SK-MEL-5 (cell line): Measurements from ENCODE around the gene GNAQ. TPM values are rescaled to one million over a fixed set of nuclear protein-coding genes. Genes with fewer than 3 reads are reported as not detected.

ENCODE experiments used
- DNase-seq: peaks from one replicate; pipeline ENCODE4 v3.0.0-alpha.2; 2016; ENCODE audit warnings: low read depth, low spot score
- in situ Hi-C: cut with HindIII; loops from 2 replicates; pipeline ENCODE4 v1.10.0; 2016; ENCODE audit warnings: low sequenced_read_pairs, high pct_unique_total_duplicates, low pct_unique_long_range_greater_than_20kb
- total RNA-seq: library from RNA; depleted of rRNA; stranded (reverse); fragments of >200 nt; shearing (Covaris generic); gene quantifications from 2 replicates; pipeline ENCODE4 v1.2.3, GENCODE V29; 2014

GNAQ gene
- total RNA-seq, 1 experiment from 2014 or later: 27.1 TPM

DNA sequence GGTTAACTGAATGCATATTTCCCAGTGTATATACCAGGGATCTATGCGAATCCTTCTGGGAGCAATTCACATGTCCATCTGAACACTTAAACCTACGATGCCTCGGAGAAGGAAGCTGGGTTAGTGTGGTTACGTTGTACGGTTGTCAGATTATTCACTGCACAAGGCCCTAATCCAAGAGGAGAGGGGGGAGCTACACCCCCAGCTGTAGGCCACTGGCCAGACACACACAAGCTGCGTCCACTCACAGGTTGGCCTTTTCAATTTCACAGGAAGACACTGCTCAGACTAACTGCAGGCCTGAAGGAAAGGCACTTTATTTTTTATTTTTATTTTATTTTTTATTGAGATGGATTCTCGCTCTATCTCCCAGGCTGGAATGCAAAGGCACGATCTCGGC is 199.0 kb downstream of the GNAQ start:
- in situ Hi-C loops: no loop called here

GRCh38 chr9:77831781-77832180 is 199.8 kb downstream of the GNAQ start:
- in situ Hi-C loops: no loop called here
- DNase-seq: no peak

More for the DNA sequence above, 199.0 kb downstream of the GNAQ start:
- DNase-seq: no peak

DNA sequence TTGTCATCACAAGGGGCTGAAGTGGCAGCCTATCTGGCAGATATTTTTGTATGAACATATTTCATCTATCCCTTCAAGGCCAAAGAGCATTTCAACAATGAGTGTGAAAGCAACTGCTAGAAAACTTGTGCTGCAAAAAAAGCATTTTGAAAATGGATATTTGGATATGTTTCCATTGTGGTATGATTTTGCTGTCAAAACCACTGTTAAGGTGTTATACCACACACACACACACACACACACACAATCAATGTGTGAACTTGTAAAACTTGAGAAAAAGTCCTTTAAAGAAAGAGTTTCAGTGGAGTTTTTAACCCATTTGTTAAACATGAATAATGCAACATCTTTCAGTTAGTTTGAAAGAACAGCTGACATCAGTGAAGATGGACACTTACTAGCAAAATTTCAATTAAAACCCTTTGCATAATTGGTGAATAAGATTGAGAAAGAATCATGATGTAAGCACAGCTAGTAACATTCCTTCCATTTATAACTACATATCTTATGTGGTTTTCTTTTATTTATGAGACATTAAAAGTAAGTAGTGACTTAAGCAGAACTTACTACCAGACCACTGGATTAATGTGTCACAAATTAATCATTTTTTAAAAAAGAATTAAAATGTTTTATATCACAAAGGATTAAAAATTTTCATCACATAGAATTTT is 200.9 kb downstream of the GNAQ start:
- DNase-seq: no peak
- in situ Hi-C loops: no loop called here

DNA sequence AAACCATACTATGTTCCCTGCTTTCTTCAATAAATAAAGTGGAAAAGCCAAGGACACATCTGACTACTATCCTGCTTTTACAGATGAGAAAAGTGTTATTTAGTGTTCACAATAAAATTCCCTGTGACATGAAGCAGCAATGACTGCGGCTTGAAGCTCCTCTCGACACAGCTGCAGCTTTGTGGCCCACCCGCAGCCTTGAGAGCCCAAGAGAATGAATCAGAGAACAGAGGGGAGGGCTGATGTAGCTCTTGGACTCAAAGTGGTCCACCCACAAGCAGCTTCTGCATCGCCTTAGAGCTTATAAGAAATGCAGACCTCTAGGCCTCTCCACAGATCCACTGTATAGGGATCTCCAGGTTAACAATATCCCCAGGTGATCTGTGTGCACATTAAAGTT is 202.2 kb downstream of the GNAQ start:
- in situ Hi-C loops: no loop called here
- DNase-seq: no peak

DNA sequence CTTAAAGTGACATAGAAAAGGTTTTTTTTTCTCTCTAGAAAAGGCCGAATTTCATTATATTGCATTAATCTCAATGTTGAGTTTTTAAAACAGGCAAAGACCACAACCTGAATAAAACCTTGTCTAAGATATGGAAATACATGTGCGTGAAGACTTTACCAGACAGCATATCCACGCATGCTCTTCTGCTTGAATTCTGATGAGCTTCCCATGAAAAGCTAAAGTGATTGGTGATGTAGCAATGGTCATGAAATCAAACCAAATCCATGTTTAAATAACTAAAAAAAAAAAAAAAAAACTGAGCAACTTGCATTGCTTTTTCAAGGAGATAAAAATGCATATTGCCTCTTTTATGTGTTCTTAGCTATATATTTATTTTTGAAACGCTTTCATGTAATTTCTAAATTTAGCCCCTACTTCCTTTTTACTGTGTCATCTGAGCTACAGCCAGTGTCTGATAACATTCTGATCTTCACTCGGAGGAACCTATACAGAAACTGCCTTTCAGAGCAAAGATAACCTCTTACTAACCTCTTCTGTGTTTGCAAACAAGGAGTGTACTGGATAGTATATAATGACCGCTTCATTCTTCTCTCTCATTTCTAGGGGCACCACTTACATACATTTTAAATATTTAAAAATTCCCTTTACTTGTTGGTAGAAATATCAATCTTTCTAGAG is 204.4 kb downstream of the GNAQ start:
- in situ Hi-C loops: no loop called here
- peak; percentile 44 for DNase-seq

GRCh38 chr9:77826621-77827020 is 205.0 kb downstream of the GNAQ start:
- in situ Hi-C loops: no loop called here
- peak; percentile 70 for DNase-seq

DNA sequence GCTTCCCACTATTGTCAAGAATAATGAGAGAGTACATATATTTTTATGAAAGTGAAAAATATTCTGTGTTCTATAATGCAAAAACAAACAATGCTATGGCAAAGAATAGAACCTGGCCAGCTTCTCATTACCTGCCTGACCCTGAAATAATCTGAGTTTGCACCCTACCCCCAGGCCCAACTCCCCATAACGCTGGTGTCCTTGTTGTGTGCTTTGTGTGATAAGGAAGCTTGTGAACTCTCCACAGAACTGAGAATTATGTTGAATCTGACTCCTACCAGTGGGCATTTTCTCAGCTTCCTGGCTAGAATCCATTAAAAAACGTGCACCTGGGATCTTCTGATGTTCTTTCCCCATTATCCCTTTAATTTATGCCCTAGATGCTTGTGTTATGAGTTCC is 205.5 kb downstream of the GNAQ start:
- in situ Hi-C loops: no loop called here
- no peak for DNase-seq

GRCh38 chr9:77825361-77825760 is 206.2 kb downstream of the GNAQ start:
- no peak for DNase-seq
- in situ Hi-C loops: no loop called here

- DNase-seq: peak; percentile 10
- in situ Hi-C loops: no loop called here
These were observed 211.2 kb downstream of the GNAQ start for GRCh38 chr9:77820293-77820954.

GRCh38 chr9:77819657-77820056 is 212.0 kb downstream of the GNAQ start:
- in situ Hi-C loops: no loop called here
- peak; percentile 11 for DNase-seq

DNA sequence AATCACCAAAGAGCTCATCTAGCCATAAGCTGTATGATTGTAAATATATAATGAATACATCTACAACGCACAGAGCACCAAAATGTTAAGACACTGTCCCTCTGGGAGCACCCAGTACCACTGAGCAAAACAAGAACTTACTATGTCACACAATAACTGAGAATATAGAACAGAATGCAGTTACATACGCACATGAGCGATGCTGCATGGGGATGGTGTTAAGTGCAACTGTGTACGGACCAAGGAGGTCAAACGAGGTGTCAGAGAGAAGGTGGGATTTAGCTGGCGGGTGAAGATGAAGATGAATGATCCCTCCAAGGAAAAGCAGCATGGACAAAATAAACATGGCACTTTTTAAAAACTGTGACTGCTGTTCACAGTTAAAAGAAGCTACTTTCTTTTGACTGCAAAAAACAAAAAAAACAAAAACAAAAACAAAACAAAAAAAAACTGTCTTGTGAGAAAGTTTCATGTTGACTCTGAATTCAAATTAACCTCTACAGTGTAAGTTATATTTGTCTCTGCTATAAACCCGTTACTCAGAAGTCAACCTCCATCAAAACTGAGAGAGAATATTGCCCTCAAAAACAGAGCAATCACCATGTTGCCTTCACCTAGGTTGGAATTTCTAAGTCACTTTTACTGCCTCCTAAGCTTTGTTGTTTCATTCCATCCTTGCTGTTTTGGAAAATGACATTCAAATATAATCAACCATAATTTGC is 213.9 kb downstream of the GNAQ start:
- in situ Hi-C loops: no loop called here
- DNase-seq: no peak

DNA sequence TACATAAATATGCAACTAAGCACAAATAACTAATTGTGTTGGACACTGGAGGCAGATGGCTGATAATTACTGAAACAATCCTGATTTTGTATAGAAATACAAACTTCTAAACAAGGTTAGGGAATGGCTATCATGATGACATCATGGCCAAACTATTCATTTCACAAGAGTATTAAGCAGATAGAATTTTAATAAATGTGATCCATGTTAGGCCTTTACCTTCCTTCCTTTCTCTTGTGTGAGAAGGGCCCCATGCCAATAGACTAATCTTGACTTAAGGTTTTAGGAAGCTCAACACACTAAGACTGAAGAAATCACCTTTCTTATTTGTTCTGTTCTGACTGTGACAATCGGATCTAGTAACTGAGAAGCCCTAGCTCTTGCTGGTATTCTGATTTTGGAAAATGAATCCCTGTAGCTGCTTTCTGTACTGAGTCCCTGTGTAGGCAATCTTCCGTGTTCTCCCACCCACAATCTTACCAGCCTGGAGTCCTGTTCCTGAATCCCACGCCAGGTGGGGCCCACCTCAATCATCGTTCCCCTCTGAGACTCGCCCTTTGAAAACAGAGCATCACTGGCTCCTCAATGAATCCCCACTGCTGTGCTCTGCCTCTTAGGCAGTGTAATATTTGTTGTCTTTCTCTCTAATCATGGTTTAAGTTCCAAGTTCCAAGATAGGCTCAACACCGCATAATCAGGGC is 214.8 kb downstream of the GNAQ start:
- in situ Hi-C loops: no loop called here

GRCh38 chr9:77815260-77815659 is 216.4 kb downstream of the GNAQ start:
- DNase-seq: no peak
- in situ Hi-C loops: no loop called here

More for the DNA sequence above, 214.8 kb downstream of the GNAQ start:
- no peak for DNase-seq

- in situ Hi-C loops: no loop called here
- no peak for DNase-seq
These were observed 219.8 kb downstream of the GNAQ start for GRCh38 chr9:77811832-77812231.

- in situ Hi-C loops: no loop called here
- no peak for DNase-seq
These were observed 220.9 kb downstream of the GNAQ start for GRCh38 chr9:77810637-77811119.

DNA sequence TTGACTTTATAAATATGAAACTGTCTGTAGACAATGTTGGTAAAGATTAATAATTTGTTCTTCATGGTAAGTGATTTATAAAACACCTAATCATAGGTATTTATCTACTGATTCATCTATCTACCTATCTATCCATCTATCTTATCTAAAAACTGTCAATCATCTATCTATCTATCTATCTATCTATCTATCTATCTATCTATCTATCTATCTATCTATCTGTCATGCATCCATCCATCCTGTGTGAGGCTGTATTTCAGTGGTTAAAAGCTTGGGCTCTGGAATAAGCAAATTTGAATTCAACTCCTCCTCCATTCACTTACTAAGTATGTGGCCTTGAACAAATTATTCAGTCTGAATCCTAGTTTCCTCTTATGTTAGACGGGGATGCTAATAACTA is 221.6 kb downstream of the GNAQ start:
- no peak for DNase-seq
- in situ Hi-C loops: no loop called here

GRCh38 chr9:77809552-77809951 is 222.1 kb downstream of the GNAQ start:
- no peak for DNase-seq
- in situ Hi-C loops: no loop called here

GRCh38 chr9:77808751-77809081 is 222.9 kb downstream of the GNAQ start:
- in situ Hi-C loops: no loop called here
- no peak for DNase-seq
